22Rv1 (cell line): ENCODE results near the gene SH3RF2.

Experiments used
- ZFX ChIP-seq: fragments of 450-650 bp; IDR thresholded peaks from 2 replicates; pipeline ENCODE4 v1.6.1; 2017; ENCODE audit warnings: antibody characterized with exemption, borderline replicate concordance
- TF ChIP-seq, protein P1 (sequence below): fragments of 450-650 bp; IDR thresholded peaks from 2 replicates; pipeline ENCODE4 v1.5.1; 2017; ENCODE audit warnings: mild to moderate bottlenecking

DNA sequence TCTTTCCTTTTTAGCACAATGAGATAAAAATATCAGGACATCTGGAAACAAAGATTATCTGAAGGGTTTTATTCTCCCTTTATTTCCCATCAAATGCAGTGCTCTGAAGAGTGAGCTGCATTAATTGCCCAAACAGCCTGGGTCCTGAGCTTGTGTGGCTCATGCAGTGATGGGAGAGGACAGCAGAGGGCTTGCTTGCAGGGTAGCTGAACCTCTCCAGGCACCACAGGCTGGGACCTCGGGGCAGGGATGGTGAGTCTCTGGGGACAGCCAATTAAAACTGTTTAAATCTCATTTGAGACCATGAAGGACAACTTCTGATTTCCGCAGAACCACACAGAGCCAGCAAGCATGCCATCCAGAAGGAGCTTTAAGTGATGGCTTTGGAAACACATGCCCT, 97.7 kb downstream of the SH3RF2 start:
- TF ChIP-seq, protein P1, sequence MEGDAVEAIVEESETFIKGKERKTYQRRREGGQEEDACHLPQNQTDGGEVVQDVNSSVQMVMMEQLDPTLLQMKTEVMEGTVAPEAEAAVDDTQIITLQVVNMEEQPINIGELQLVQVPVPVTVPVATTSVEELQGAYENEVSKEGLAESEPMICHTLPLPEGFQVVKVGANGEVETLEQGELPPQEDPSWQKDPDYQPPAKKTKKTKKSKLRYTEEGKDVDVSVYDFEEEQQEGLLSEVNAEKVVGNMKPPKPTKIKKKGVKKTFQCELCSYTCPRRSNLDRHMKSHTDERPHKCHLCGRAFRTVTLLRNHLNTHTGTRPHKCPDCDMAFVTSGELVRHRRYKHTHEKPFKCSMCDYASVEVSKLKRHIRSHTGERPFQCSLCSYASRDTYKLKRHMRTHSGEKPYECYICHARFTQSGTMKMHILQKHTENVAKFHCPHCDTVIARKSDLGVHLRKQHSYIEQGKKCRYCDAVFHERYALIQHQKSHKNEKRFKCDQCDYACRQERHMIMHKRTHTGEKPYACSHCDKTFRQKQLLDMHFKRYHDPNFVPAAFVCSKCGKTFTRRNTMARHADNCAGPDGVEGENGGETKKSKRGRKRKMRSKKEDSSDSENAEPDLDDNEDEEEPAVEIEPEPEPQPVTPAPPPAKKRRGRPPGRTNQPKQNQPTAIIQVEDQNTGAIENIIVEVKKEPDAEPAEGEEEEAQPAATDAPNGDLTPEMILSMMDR = no peak
- no peak for TF ChIP-seq ZFX
